AG10803 (cell line): ENCODE measurements around the gene SOX21.

Experiments used
- DNase-seq: peaks from one replicate; pipeline ENCODE4 v3.0.0; 2010; ENCODE audit warnings: low read depth
- H3K4me3 ChIP-seq: 2 replicates; pipeline ENCODE4 v1.5.1; 2011; ENCODE audit warnings: mild to moderate bottlenecking, low read length, control low read depth
- TF ChIP-seq, protein P1 (sequence below): conservative IDR thresholded peaks from 2 replicates; pipeline ENCODE4 v1.5.1; 2011; ENCODE audit warnings: mild to moderate bottlenecking, low read length, control low read depth, inconsistent platforms

The SOX21 gene

DNA sequence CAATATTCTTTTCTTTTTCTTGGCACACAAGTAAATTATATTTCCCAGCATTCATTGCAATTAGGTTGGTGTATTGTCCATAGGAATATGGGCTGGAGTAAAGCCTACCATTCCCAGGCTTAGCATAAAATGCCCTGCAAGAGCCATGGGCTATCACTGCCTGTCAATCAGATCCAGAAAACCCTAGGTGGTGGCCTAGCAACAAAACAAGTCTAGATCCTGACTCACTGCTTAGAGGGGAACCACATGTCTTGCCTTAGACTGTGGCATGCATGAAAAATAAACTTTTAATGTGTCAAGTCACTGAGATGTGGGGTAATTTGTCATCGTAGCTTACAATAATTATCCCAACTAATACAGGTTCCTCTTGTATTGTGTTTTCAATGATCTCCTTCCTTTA lies 16.2 kb downstream of the SOX21 start:
- no peak for DNase-seq
- TF ChIP-seq, protein P1, sequence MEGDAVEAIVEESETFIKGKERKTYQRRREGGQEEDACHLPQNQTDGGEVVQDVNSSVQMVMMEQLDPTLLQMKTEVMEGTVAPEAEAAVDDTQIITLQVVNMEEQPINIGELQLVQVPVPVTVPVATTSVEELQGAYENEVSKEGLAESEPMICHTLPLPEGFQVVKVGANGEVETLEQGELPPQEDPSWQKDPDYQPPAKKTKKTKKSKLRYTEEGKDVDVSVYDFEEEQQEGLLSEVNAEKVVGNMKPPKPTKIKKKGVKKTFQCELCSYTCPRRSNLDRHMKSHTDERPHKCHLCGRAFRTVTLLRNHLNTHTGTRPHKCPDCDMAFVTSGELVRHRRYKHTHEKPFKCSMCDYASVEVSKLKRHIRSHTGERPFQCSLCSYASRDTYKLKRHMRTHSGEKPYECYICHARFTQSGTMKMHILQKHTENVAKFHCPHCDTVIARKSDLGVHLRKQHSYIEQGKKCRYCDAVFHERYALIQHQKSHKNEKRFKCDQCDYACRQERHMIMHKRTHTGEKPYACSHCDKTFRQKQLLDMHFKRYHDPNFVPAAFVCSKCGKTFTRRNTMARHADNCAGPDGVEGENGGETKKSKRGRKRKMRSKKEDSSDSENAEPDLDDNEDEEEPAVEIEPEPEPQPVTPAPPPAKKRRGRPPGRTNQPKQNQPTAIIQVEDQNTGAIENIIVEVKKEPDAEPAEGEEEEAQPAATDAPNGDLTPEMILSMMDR = no peak
- no peak overlapping the region for H3K4me3 ChIP-seq

DNA sequence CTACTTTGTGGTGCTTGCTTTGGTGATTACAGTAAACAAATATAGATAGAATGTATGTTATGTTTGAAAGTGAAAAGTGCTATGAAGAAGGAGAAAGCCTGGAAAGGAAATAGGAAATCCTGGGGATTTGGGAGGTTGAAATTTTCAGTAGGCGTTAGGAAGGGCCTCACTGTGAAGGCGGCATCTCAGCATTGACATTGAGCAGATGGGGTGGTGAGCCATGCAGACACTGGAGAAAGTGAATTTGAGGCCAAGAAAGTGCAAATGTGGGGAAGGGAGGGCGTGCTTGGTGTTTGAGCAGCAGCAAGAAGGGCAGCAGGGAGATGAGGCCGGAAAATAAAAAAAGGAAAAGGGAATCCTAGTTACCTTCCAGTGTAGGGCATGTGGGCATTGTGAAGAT lies 20.3 kb downstream of the SOX21 start:
- no peak overlapping the region for H3K4me3 ChIP-seq
- TF ChIP-seq, protein P1 = no peak
- no peak for DNase-seq

DNA sequence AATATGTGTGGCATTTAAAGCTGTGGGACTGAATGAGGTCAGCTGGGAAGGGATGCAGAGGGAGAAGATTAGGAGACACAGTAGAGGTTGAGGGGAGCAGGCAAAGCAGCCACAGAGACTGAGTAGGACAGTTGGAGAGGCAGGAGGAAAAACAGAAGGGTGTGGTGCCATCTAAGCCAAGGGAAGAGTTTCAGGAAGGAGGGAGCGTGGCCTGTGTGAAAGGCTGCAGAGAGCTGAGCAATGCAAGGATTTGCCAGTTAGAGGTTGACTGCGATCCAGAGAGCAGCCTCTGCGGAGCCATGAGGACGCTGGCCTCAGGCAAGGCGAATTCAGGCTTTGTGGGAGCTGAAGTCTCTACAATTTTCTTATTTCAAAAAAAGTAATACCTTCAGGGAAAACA lies 28.9 kb downstream of the SOX21 start:
- no peak for DNase-seq

DNA sequence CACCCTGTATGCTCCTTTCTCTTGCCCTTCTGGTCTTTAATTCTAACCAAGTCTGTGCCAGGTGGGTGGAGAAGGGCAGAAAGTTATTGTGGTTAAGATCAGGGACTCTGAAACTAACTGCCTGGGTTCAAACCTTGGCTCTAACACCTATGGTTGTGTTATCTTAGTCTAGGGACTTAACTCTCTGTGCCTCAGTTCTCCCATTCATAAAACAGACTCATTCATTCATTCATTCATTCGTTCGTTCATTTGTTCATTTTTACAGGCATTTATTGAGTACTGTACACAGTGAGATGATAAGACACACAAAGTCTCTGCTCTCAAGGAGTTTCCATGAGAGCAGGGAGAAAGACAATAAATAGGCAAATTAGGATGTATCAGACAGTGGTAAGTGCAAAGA lies 30.1 kb downstream of the SOX21 start:
- TF ChIP-seq, protein P1 = no peak
- DNase-seq = no peak
- no peak overlapping the region for H3K4me3 ChIP-seq

More for the DNA sequence above, 28.9 kb downstream of the SOX21 start:
- TF ChIP-seq, protein P1 = no peak
- H3K4me3 ChIP-seq = no peak overlapping the region

DNA sequence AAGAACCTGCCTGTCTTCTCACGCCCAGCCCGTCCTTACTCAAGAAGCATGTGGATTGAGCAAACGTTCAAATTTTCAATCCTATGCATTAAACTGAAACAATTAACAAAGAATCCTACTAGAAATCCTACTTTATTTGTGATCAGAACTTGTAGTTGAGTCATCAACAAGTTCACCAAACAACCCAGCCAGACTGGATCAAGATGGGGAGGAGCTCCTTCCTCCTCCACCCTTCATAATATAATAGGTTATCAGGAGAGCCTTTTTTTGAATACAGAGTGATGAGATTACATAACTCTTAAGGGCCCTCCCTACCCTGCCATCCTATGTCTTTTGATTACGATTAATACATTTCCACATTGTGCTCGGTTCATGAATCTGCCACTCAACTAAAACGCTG lies 32.7 kb downstream of the SOX21 start:
- TF ChIP-seq, protein P1 = no peak
- no peak overlapping the region for H3K4me3 ChIP-seq
- no peak for DNase-seq

DNA sequence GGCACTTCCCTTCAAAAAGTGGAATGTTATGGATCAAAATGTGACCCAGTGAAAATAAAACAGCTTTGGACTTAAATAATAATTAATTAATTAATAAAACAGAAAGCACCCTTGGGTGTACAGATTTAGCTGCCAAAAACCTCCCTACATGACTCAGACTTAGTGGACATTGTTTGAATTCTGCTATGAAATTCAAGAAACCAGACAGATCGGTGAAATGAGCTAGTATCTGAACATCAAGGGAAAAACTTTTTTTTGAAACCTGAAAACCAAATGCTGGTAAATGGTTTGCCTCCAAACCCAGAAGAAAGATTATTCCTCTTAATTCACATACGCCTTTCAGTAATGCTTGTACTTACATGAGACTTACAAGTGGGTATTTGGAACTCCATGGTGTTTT lies 33.5 kb downstream of the SOX21 start:
- TF ChIP-seq, protein P1 = no peak
- DNase-seq = no peak
- no peak overlapping the region for H3K4me3 ChIP-seq

DNA sequence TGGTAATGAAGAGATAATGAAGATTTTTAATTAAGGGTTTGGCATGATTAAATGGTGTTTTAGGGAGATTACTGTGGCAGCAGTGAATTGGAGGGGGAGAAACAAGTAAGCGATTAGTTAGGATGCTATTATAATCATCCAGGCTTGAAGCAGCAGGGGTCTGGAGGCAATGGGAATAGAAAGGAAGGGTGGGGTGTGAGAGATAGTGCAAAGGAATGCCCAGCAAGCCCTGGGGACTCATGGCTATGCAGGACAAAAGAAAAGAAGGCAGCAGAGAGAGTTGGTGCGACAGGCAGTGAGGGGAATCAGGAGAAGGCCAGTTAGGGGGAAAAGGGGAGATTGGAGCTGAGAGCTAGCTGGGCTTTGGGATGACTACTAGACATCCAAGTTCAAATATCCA lies 34.5 kb downstream of the SOX21 start:
- no peak for DNase-seq
- TF ChIP-seq, protein P1 = no peak
- H3K4me3 ChIP-seq = no peak overlapping the region
